Chondrocyte (in vitro differentiated cells): ENCODE results near the gene PDE10A. TPM values are rescaled to one million over a fixed set of nuclear protein-coding genes. Genes with fewer than 3 reads are reported as not detected.

Source experiments
- DNase-seq: peaks from one replicate; pipeline ENCODE4 v3.0.0; 2021; ENCODE audit warnings: mixed read lengths, low spot score
- H3K27ac Mint-ChIP-seq: one replicate; pipeline ENCODE4 v1.8.0; 2021; ENCODE audit warnings: mild to moderate bottlenecking, moderate library complexity, mixed read lengths; ENCODE audit not compliant: unreplicated experiment
- H3K27me3 Mint-ChIP-seq: 2 replicates; pipeline ENCODE4 v1.8.0; 2021; ENCODE audit warnings: low read depth, mixed read lengths
- H3K36me3 Mint-ChIP-seq: 2 replicates; pipeline ENCODE4 v1.8.0; 2021; ENCODE audit warnings: low read depth, mixed read lengths
- H3K4me1 Mint-ChIP-seq: 2 replicates; pipeline ENCODE4 v1.8.0; 2021; ENCODE audit warnings: low read depth, mild to moderate bottlenecking, mixed read lengths
- H3K4me3 Mint-ChIP-seq: one replicate; pipeline ENCODE4 v1.8.0; 2021; ENCODE audit warnings: mild to moderate bottlenecking, moderate library complexity, mixed read lengths; ENCODE audit not compliant: unreplicated experiment
- H3K9me3 Mint-ChIP-seq: 2 replicates; pipeline ENCODE4 v1.8.0; 2021; ENCODE audit warnings: low read depth, mixed read lengths
- CTCF ChIP-seq: fragments of 200-600 bp; sonication (generic); IDR thresholded peaks from 2 replicates; pipeline ENCODE4 v1.5.0; 2021; ENCODE audit warnings: antibody characterized with exemption, mild to moderate bottlenecking, moderate library complexity
- total RNA-seq: library from RNA; stranded (reverse); gene quantifications from 3 replicates; pipeline ENCODE4 v1.2.1, GENCODE V29; 2021

Gene PDE10A
- total RNA-seq, 1 donor from 2014 or later = 13.7 TPM

- H3K4me1 Mint-ChIP-seq = peaks cover 10% of the 10 kb centered on the region
- no peaks in the 10 kb centered on the region for H3K27me3 Mint-ChIP-seq
- H3K36me3 Mint-ChIP-seq = no peaks in the 10 kb centered on the region
- no peak for TF ChIP-seq CTCF
- H3K4me3 Mint-ChIP-seq = no peak overlapping the region
- no peak overlapping the region for H3K27ac Mint-ChIP-seq
- DNase-seq = no peak
- peaks cover 5% of the 10 kb centered on the region for H3K9me3 Mint-ChIP-seq
Observed at GRCh38 chr6:165519316-165519715, 143.7 kb downstream of the PDE10A start.

DNA sequence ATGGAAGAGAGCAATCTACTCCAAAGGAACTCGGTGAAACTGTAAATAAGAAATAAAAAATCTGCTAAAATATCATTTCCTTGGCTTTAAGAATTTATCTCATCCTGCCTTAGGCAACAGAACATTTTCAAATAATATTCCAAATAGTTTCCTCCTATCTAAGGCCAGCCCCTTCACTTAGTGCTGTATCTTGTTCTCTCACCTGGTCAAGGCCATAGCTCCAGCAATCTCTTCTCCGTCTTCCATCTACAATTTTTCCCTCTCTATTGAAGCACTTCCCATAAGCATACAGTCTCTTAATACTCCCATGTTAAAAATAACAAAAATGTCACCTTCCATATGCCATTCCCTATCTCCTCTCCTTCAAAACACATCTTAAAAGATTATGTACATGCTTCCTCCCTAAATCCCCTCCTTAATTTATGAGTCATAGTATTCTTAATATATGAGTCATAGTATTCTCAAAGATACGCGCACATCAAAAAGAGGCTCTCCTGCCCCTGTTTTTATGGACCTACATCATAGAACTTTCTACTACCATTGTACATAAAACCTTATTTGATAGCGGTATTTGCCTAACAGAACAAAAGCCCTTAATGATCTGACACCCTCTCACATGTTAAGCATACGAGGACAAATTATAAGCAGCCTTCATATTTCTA is 146.9 kb downstream of the PDE10A start:
- no peak for DNase-seq
- peaks cover 7% of the 10 kb centered on the region for H3K4me1 Mint-ChIP-seq
- peaks cover 5% of the 10 kb centered on the region for H3K9me3 Mint-ChIP-seq
- H3K4me3 Mint-ChIP-seq = no peak overlapping the region
- no peak for TF ChIP-seq CTCF
- H3K27me3 Mint-ChIP-seq = no peaks in the 10 kb centered on the region
- no peaks in the 10 kb centered on the region for H3K36me3 Mint-ChIP-seq
- H3K27ac Mint-ChIP-seq = peak overlapping the region; percentile 33

DNA sequence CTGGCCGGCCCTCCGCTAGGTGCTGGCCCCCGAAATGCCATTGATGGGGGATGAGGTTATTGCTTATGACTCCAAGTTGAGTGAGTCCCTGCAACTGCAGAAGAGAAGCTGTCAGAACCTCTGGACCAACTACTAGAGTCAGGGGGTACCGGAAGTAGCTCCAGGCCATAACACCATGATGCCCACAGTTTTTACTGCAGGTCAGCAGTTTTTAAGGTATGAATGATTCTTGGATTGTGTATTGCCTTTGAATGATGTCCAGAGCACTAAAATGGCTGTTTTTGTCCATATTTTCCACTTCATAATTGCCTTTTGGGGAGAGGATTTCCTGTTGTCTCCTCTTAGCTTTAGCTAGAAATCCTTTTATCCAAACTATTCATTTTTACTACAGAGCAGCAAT is 148.4 kb downstream of the PDE10A start:
- no peak for DNase-seq
- Mint-ChIP-seq H3K4me1 (peaks cover 7% of the 10 kb centered on the region), H3K27me3 (no peaks in the 10 kb centered on the region), H3K4me3 (no peak overlapping the region), H3K27ac (no peak overlapping the region), H3K9me3 (peaks cover 5% of the 10 kb centered on the region), H3K36me3 (no peaks in the 10 kb centered on the region)
- TF ChIP-seq CTCF = no peak

GRCh38 chr6:165511807-165512206 is 151.2 kb downstream of the PDE10A start:
- Mint-ChIP-seq H3K9me3 (no peaks in the 10 kb centered on the region), H3K27ac (no peak overlapping the region), H3K36me3 (no peaks in the 10 kb centered on the region), H3K4me1 (peaks cover 8% of the 10 kb centered on the region), H3K4me3 (no peak overlapping the region), H3K27me3 (no peaks in the 10 kb centered on the region)
- TF ChIP-seq CTCF = no peak
- no peak for DNase-seq

DNA sequence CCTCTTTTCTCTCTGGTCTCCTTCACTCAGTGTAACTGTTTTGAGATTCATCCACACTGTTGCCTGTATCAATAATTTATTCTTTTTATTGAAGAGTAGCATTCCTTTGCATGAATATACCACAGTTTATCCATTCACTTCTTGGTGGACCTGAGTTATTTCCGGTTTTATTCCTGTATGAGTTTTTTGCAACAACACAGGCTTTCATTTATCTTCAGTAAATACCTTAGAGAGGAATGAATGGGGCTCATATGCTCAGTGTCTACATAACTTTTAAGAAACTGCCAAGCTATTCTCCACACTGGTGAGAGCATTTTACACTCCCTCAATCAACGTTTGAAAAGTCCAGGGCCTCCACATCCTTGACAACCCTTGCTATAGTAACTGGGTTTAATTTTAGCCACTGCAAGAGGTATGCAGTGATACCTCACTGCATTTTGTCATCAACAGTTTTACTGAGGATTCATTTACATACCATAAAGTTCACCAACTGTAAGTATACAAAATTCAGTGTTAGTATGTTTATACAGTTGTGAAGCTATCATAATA is 154.6 kb downstream of the PDE10A start:
- H3K4me1 Mint-ChIP-seq = peaks cover 3% of the 10 kb centered on the region
- no peaks in the 10 kb centered on the region for H3K9me3 Mint-ChIP-seq
- H3K27ac Mint-ChIP-seq = no peak overlapping the region
- no peaks in the 10 kb centered on the region for H3K36me3 Mint-ChIP-seq
- no peak for DNase-seq
- no peaks in the 10 kb centered on the region for H3K27me3 Mint-ChIP-seq
- no peak for TF ChIP-seq CTCF
- no peak overlapping the region for H3K4me3 Mint-ChIP-seq
